Endothelial cell of umbilical vein (primary cell): ENCODE data around the gene MIPEP. TPM values are rescaled to one million over a fixed set of nuclear protein-coding genes. Genes with fewer than 3 reads are reported as not detected.

Experiments used
- BruUV-seq: library from RNA; stranded (reverse); fragments of 400-500 nt; replicated peaks from 2 replicates; lab custom pipeline; 2021; lab: Mats Ljungman, UMichigan
- CTCF ChIA-PET: fragments of 300-600, 350-600 bp; sonication (Branson Sonifier 250); formaldehyde crosslinking; loops from one replicate; lab custom pipeline; 2021; ENCODE audit warnings: antibody characterized with exemption, inconsistent platforms; lab: Charles Lee
- POLR2A ChIA-PET: fragments of 300-600, 350-600 bp; sonication (Branson Sonifier 250); formaldehyde crosslinking; loops from one replicate; lab custom pipeline; 2021; ENCODE audit warnings: antibody characterized with exemption, inconsistent platforms; lab: Charles Lee
- DNase-seq: peaks from one replicate; pipeline ENCODE4 v3.0.0-alpha.2; 2011; ENCODE audit warnings: low read depth, low spot score
- FAIRE-seq: peaks from 2 replicates; lab custom pipeline; 2011; peaks lifted over from hg19 to GRCh38; lab: Jason Lieb, UNC
- H2AFZ ChIP-seq: 2 replicates; pipeline ENCODE4 v1.6.0; 2012; ENCODE audit warnings: low read depth, low read length, control low read depth, inconsistent platforms
- H3K27ac ChIP-seq: 2 replicates; pipeline ENCODE4 v1.5.1; 2011; ENCODE audit warnings: low read depth, mild to moderate bottlenecking, control low read depth, low read length, moderate library complexity; ENCODE audit not compliant: insufficient read depth
- H3K27me3 ChIP-seq, 2 experiments: 2 replicates each; pipeline versions ENCODE4 v1.6.0 to v1.6.1; 2011; ENCODE audit warnings: low read length in 2 of 2, mixed read lengths in 1 of 2; ENCODE audit not compliant: control insufficient read depth in 2 of 2, insufficient read depth in 2 of 2
- H3K36me3 ChIP-seq, 2 experiments: 2 replicates in 1 of 2; 3 replicates in 1 of 2; pipeline ENCODE4 v1.5.1; 2011; ENCODE audit warnings: low read length in 2 of 2, mild to moderate bottlenecking in 1 of 2, moderate library complexity in 1 of 2; ENCODE audit not compliant: control insufficient read depth in 2 of 2, insufficient read depth in 2 of 2; ENCODE audit errors: extremely low read depth in 1 of 2
- H3K4me1 ChIP-seq: 3 replicates; pipeline ENCODE4 v1.5.1; 2011; ENCODE audit warnings: mild to moderate bottlenecking, low read length; ENCODE audit not compliant: control insufficient read depth, insufficient read depth; ENCODE audit errors: extremely low read depth
- H3K4me2 ChIP-seq: 2 replicates; pipeline ENCODE4 v1.6.1; 2011; ENCODE audit warnings: low read length, control low read depth, mixed read lengths; ENCODE audit not compliant: insufficient read depth
- H3K4me3 ChIP-seq, 3 experiments: fragments of 200-600 bp in 1 of 3; sonication (generic), shearing (Covaris generic) in 1 of 3; replicated peaks in 1 of 3; 2 replicates each; pipeline ENCODE4 v1.5.1; 2011 to 2016; ENCODE audit warnings: control low read depth in 3 of 3, low read length in 3 of 3, mild to moderate bottlenecking in 2 of 3, inconsistent platforms in 1 of 3, low read depth in 1 of 3, moderate library complexity in 1 of 3; ENCODE audit not compliant: insufficient read depth in 1 of 3
- H3K79me2 ChIP-seq: 2 replicates; pipeline ENCODE4 v1.6.0; 2012; ENCODE audit warnings: low read length, inconsistent platforms; ENCODE audit not compliant: control insufficient read depth, insufficient read depth
- H3K9ac ChIP-seq: replicated peaks from 2 replicates; pipeline ENCODE3; 2011; ENCODE audit warnings: low read length, control low read depth; ENCODE audit not compliant: insufficient read depth; ENCODE audit errors: extremely low read depth
- H3K9me1 ChIP-seq: replicated peaks from 3 replicates; pipeline ENCODE4 v1.6.0; 2011; ENCODE audit warnings: mild to moderate bottlenecking, low read length; ENCODE audit not compliant: control insufficient read depth, insufficient read depth; ENCODE audit errors: extremely low read depth
- H3K9me3 ChIP-seq: replicated peaks from 2 replicates; pipeline ENCODE4 v1.5.1; 2012; ENCODE audit warnings: low read length, inconsistent platforms; ENCODE audit not compliant: control insufficient read depth, insufficient read depth
- H4K20me1 ChIP-seq: replicated peaks from 2 replicates; pipeline ENCODE3; 2011; ENCODE audit warnings: mild to moderate bottlenecking, low read length; ENCODE audit not compliant: control insufficient read depth, insufficient read depth; ENCODE audit errors: extremely low read depth
- EZH2 ChIP-seq: IDR thresholded peaks from 2 replicates; pipeline ENCODE4 v1.6.1; 2012; ENCODE audit warnings: borderline replicate concordance, low read depth, mild to moderate bottlenecking, moderate library complexity, low read length, inconsistent platforms; ENCODE audit not compliant: severe bottlenecking
- FOS ChIP-seq: IDR thresholded peaks from 2 replicates; pipeline ENCODE4 v1.6.1; 2011; ENCODE audit warnings: mild to moderate bottlenecking, low read length, moderate library complexity, borderline replicate concordance; ENCODE audit not compliant: insufficient read depth
- GATA2 ChIP-seq: IDR thresholded peaks from 2 replicates; pipeline ENCODE4 v1.7.0; 2011; ENCODE audit warnings: low read depth, mild to moderate bottlenecking, moderate library complexity, mixed read lengths, low read length; ENCODE audit not compliant: insufficient read length, insufficient read depth
- JUN ChIP-seq: IDR thresholded peaks from 2 replicates; pipeline ENCODE4 v1.6.1; 2011; ENCODE audit warnings: borderline replicate concordance, low read depth; ENCODE audit not compliant: insufficient read length, insufficient read depth
- MYC ChIP-seq: IDR thresholded peaks from one replicate; pipeline ENCODE4 v1.6.1; 2011; ENCODE audit warnings: mild to moderate bottlenecking, low read depth, low read length
- POLR2A ChIP-seq: IDR thresholded peaks from 2 replicates; pipeline ENCODE4 v1.6.1; 2012; ENCODE audit warnings: low read depth, mild to moderate bottlenecking, control low read depth, low read length
- POLR2AphosphoS5 ChIP-seq: IDR thresholded peaks from 2 replicates; pipeline ENCODE4 v1.6.1; 2012; ENCODE audit warnings: low read depth, mild to moderate bottlenecking, control low read depth, low read length, moderate library complexity; ENCODE audit not compliant: insufficient read depth
- dilution Hi-C: fragments of 300-500 bp; cut with MboI; formaldehyde crosslinking; loops from one replicate; pipeline ENCODE4 v1.15.0; 2019; ENCODE audit warnings: low sequenced_read_pairs; ENCODE audit not compliant: extremely low pct_ligation_motif_present
- intact Hi-C: fragments of 100-400 bp; cut with micrococcal nuclease; formaldehyde crosslinking; loops from one replicate; pipeline ENCODE4 v1.10.0; 2022
- polyA plus RNA-seq, 4 experiments: library from polyadenylated mRNA; depleted of rRNA in 3 of 4; stranded (reverse) in 3 of 4; unstranded in 1 of 4; fragments of >200 nt; gene quantifications; 2 replicates each; pipeline versions ENCODE4 v1.2.1 to v1.2.3, GENCODE V29; 2011 to 2012; ENCODE audit warnings: missing spikeins in 1 of 4
- total RNA-seq: library from RNA; stranded (reverse); gene quantifications from 2 replicates; pipeline ENCODE4 v1.2.3, GENCODE V29; 2021
- TF ChIP-seq, protein P1 (sequence below): IDR thresholded peaks from 2 replicates; pipeline ENCODE4 v1.6.1; 2011; ENCODE audit not compliant: insufficient read depth, insufficient read length
- TF ChIP-seq, protein P2 (sequence below), 2 donors: IDR thresholded peaks; 1 replicate in 1 of 2; 2 replicates in 1 of 2; pipeline ENCODE4 v1.5.1; 2011; ENCODE audit warnings: low read length in 2 of 2, mild to moderate bottlenecking in 2 of 2, moderate library complexity in 2 of 2, control low read depth in 1 of 2, inconsistent platforms in 1 of 2, low read depth in 1 of 2; ENCODE audit not compliant: insufficient read depth in 1 of 2; ENCODE audit errors: extremely low read depth in 1 of 2

Gene MIPEP
- total and polyA plus RNA-seq, 2 donors (not counting 3 experiments of a cell fraction or from before 2014, with no cell fraction given): 12.4 to 19.2 TPM

DNA sequence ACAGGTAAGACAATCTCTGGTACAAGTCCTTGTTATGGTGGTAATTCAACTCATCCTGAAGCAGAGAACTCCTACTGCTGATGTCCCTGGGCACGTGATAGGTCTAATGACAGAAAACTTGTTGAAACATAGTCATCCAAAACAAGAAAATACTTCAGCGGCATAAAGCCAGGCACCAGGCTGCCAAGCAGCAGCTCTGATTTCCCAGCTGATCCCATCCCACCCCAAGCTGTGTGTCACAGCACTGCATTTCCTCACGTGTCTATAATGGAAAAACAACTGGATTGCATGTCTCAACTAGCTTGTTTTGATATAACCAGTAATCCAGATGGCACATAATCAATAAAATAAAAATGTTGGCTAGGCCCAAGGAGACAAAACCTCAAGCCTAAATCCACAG lies 64.8 kb downstream of the MIPEP start:
- intact Hi-C loops (no loop called here), dilution Hi-C loops (no loop called here)
- no TSS peak for BruUV-seq
- Histone ChIP-seq H3K9me1 (no peaks in the 10 kb centered on the region), H3K9me3 (no peaks in the 10 kb centered on the region), H3K4me1 (no peaks in the 10 kb centered on the region), H4K20me1 (no peaks in the 10 kb centered on the region), H3K36me3 (peaks cover 0 to 2% of the 10 kb centered on the region in 2 experiments), H3K27me3 (no peaks in the 10 kb centered on the region), H3K9ac (no peak overlapping the region), H3K4me2 (no peak overlapping the region), H2AFZ (no peak overlapping the region), H3K4me3 (no peak overlapping the region), H3K79me2 (no peaks in the 10 kb centered on the region), H3K27ac (no peak overlapping the region)
- ChIA-PET CTCF (interaction anchor here (1.0 kb wide), 2 partner anchors 13 to 14 kb away, joined by 3 read pairs; no protein-coding TSS in a partner anchor), POLR2A (no interaction called here)
- FAIRE-seq (no peak), DNase-seq (no peak)
- no peak for TF ChIP-seq MYC
- TF ChIP-seq, protein P1, sequence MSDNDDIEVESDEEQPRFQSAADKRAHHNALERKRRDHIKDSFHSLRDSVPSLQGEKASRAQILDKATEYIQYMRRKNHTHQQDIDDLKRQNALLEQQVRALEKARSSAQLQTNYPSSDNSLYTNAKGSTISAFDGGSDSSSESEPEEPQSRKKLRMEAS: no peak

DNA sequence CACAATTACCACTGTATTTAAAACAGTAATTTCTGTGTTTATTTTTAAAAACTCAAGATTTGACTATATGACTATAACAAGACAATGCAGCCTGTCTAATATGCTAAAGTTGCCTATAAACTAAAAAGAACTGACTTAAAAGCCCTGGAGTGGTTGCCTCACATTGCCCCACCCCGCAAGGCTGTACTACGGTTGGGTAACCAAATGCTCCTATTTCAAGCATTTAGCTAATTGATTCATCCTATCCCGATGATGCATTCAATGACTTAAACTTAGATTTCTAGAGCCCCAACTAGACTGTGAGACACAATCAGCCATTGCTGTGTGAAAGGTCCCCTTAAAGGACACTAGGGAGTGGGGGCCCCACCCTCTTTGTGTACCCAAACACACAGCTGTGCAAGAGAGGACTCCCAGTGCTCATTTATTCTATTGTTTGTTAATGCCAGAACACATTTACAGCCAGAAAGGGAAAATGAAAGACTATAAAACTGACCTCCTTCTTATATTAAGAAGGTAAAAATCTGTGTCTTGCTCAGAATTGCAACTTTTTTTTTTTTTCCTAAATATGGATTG lies 66.9 kb downstream of the MIPEP start:
- FAIRE-seq: no peak
- no TSS peak for BruUV-seq

More for the DNA sequence above, 66.9 kb downstream of the MIPEP start:
- H3K79me2 ChIP-seq: no peaks in the 10 kb centered on the region
- CTCF ChIA-PET: interaction anchor here (1.9 kb wide), 1 partner anchor 17 kb away, joined by 4 read pairs; no protein-coding TSS in a partner anchor
- no peak overlapping the region for H3K27ac ChIP-seq
- peaks cover 3% of the 10 kb centered on the region for H3K4me1 ChIP-seq
- H3K27me3 ChIP-seq: no peaks in the 10 kb centered on the region
- H3K4me3 ChIP-seq: no peak overlapping the region
- no peak for TF ChIP-seq POLR2A
- TF ChIP-seq JUN: no peak
- TF ChIP-seq EZH2: no peak
- TF ChIP-seq, protein P2, sequence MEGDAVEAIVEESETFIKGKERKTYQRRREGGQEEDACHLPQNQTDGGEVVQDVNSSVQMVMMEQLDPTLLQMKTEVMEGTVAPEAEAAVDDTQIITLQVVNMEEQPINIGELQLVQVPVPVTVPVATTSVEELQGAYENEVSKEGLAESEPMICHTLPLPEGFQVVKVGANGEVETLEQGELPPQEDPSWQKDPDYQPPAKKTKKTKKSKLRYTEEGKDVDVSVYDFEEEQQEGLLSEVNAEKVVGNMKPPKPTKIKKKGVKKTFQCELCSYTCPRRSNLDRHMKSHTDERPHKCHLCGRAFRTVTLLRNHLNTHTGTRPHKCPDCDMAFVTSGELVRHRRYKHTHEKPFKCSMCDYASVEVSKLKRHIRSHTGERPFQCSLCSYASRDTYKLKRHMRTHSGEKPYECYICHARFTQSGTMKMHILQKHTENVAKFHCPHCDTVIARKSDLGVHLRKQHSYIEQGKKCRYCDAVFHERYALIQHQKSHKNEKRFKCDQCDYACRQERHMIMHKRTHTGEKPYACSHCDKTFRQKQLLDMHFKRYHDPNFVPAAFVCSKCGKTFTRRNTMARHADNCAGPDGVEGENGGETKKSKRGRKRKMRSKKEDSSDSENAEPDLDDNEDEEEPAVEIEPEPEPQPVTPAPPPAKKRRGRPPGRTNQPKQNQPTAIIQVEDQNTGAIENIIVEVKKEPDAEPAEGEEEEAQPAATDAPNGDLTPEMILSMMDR (IDR thresholded peaks at IDR 0.05; ENCODE audit: extremely low read depth in 1 of 2, insufficient read depth in 1 of 2, low read depth in 1 of 2, low read length in 2 of 2): no peak
- TF ChIP-seq FOS: no peak
- no peak for TF ChIP-seq POLR2AphosphoS5
- TF ChIP-seq GATA2: no peak
- no peak for TF ChIP-seq MYC
- TF ChIP-seq, protein P1: no peak
- no peak for DNase-seq
- H3K36me3 ChIP-seq: peaks cover 0 to 2% of the 10 kb centered on the region in 2 experiments
- H3K9ac ChIP-seq: no peak overlapping the region
- dilution Hi-C loops: no loop called here
- H3K4me2 ChIP-seq: no peak overlapping the region
- H3K9me3 ChIP-seq: no peaks in the 10 kb centered on the region
- no peaks in the 10 kb centered on the region for H4K20me1 ChIP-seq
- no peaks in the 10 kb centered on the region for H3K9me1 ChIP-seq
- intact Hi-C loops: no loop called here
- H2AFZ ChIP-seq: no peak overlapping the region
- POLR2A ChIA-PET: no interaction called here
